T-helper 9 cell (primary cell): Measurements from ENCODE around the gene ATAD5.
"Not testable (repeated sequence)": the region's sequence is repeated elsewhere in the genome, so short reads cannot be mapped to it uniquely, and the experiment has no call there.

Experiments used
- DNase-seq: peaks from one replicate; pipeline ENCODE4 v3.0.0-alpha.2; 2020

The ATAD5 gene

DNA sequence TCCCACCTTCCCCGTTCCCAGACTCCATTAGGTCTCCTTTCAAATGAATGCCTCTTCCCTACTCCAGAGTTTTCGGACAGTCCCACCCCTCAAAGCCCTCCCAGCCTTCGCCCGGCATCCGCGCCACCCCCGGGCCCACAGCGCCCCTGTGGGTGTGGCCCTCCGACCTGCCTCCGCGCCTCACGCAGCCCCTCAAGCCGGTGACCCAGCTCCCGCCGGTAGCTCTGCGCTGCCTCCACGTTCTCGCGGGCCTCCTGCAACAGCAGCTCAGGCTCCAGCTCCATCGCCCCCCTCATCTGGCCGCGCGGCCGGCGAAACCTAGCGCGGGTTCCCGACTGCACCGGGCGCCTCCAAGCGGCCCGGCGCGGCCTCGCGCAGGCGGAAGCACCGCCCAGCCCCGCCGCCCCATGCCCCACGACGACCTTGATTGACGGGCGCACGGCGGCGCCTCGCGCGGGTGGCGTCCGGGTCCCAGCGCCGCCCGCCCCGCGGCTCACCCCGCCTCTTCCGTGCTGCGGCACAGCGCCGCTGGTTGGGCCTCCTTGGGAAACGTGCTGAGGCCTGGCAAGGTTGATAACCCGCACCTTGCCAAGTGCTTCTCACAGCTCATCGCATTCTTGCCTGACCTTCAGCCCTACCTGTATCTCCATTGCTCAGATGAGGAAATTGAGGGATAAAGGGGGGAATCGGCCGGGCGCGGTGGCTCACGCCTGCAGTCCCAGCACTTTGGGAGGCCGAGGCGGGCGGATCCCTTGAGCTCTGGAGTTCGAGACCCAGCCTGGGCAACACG is 7.2 kb upstream of the ATAD5 start, which contains the start of gene CRLF3:
Gene CRLF3 (minus strand): TSS at position 337 of the 790 bp plus-strand sequence. CDS start 41 bp downstream, at position 296.
- peak; percentile 83 for DNase-seq

DNA sequence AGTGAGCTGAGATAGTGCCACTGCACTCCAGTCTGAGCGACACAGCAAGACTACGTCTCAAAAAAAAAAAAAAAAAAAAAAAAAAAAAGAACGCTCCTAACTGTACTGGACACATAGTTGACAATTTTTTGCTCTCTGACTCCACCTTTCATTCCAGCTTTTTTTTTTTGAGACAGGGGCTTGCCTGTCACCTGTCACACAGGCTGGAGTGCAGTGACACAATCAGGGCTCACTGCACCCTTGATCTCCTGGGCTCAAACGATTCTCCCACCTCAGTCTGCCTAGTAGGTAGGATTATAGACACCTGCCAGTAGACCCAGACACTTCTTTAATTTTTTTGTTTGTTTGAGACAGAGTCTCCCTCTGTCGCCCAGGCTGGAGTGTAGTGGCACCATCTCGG is 4.7 kb upstream of the ATAD5 start:
- no peak for DNase-seq

DNA sequence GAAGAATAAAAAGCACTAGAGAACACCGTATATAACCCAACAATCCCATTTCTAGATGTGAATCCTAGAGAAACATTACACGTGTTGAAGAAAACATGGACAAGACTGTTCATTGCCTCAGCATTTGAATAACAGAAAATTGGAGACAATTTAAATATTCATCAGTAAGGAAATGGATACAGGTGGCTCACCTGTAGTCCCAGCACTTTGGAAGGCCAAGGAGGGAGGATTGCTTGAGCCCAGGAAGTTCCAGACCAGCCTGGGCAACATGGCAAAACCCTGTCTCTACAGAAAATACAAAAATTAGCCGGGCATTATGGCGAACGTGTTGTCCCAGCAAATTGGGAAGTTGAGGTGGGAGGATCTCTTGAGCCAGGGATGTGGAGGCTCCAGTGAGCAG is 2.7 kb upstream of the ATAD5 start:
- DNase-seq = no peak

DNA sequence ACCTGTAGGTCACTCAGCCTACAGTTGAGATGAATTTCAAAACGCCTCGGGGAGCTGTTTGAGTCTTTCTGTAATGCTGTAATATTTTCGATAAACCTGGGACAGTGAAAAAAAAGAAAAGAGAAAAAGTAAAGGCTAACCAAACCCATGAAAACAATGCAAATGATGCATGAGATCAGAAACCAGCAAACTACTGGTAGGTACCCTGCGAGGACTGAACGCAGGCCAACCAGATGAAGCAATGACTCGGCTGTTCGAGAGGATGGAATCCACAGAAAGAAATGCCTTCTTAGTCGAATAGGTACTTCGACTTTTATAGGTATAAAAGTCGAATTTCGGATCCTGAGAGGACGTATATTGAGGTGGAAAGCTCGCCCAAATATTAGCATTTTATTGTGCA is 509 bp upstream of the ATAD5 start:
- no peak for DNase-seq

DNA sequence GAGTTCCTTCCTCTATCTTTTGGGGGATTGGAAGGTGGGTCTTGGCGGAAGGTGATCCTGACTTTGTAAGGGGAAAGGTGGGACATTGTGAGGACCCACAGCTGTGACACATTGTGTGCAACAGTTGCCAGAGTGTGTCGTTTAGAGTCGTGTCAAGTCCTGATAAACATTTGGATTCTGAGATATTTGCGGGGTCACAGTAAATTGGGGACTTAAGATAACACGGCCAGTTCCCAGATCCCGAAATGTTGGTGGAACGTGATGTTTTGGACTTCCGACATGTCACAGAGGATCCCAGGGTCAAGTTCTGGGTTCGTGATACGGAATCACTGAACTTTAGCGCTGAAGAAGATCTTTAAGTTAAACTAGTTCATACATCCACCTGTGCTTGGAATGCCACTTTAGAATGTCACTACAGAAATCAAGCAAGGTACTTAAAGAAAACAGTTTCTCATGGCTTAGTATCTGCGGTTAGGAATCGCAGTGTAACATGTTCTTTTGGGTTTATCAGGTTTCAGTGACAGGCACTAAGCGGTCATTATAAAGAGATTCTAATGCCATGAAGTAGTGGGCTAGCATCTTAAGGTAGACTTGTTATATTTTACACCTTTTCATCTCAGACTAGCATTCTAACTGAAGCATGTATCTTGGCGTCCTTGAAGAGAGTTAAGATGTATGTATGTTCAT is 815 bp downstream of the ATAD5 start:
- no peak for DNase-seq

DNA sequence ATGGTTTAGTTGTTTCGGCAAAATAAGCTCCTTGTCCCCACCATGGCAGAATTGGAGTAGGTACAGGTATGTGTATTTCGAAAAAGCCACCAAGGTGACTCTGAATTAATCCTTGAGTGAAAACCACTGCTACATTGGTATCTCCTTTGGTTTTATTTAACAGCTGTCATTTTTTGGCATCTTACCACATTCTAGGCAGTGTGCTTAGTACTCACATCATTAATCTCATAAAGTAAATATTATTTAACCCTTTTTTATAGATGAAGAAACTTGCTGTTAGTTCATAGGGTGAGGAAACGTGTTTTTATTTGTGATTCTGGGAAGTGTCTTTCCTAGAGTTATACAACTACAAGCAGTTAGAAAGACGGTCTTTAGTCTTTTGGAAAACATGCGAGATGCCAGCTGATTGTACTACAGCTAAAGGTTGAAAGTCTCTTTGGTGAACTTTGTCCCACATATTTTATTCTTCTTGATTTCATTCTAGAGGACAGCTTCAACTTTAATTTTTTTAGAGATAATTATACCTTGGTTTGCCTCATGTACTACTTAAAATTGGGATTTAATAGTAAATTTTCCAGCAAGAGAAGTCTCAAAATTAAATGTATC is 6.5 kb downstream of the ATAD5 start:
- no peak for DNase-seq

DNA sequence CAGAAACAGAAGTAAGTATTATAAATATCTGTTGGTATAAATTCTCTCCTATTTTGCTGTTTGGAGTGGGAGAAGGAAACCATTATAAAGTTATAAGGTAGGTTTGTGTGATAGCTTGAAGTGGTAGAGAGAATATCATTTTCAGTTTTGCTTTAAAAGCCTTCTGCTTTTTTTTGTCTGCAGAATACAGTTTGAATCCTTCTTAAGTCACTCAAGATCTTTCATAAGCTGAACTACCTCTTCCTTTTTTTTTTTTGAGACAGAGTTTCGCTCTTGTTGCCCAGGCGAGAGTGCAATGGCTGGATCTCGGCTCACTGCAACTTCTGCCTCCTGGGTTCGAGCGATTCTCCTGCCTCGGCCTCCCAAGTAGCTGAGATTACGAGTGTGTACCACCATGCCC is 9.0 kb downstream of the ATAD5 start:
- DNase-seq = no peak

DNA sequence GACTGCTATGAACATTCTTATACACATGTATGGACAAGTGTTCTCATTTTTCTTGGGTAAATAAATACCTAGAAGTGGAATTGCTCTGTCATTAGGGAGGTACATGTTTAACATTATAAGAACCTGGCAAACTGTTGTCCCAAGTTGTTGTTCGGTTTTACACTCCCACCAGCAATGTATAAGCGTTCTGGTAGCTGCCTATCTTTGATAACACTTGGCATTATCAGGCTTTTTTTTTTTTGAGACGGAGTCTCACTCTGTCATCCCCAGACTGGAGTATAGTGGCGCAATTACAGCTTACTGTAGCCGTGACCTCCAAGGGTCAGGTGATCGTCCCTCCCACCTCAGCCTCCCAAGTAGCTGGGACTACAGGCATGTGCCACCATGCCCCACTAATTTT is 16.3 kb downstream of the ATAD5 start:
- DNase-seq = no peak

DNA sequence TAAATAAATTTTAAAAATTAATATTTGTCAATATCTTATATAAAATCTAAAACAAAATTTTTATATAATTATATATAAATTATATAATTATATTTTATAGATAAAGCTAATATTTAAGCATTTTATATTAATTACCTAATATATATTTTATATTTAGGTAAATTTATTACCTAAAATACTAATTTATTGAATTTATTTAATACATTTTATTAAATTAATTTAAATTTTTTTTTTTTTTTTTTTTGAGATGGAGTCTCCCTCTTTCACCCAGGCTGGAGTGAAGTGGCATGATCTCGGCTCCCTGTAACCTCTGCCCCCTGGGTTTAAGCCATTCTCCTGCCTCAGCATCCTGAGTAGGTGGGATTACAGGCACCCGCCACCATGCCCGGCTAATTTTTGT is 22.4 kb downstream of the ATAD5 start:
- no peak for DNase-seq

DNA sequence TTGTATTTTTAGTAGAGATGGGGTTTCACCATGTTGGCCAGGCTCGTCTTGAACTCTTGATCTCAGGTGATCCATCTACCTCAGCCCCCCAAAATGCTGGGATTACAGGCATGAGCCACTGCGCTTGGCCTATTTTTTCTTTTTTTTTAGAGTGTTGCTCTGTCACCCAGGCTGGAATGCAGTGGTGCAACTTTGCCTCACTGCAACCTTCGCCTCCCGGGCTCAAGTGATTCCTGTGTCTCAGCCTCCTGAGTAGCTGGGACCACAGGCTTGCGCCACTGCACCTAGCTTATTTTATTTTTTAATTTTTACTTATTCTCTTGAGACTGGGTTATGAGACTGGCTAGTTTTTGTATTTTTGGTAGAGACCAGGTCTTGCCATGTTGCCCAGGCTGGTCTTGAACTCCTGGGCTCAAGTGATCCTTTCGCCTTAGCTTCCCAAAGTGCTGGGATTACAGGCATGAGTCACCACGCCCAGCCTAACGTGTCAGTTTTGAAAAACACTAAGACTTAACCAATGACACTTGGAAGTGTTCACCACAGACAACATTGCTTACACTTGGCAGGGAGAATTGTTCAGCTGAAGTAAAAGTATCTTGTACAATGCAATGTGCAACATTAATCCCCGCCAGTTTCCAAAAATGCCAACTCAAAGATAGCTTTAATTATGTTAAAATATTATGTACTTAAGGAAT is 26.9 kb downstream of the ATAD5 start:
- no peak for DNase-seq

DNA sequence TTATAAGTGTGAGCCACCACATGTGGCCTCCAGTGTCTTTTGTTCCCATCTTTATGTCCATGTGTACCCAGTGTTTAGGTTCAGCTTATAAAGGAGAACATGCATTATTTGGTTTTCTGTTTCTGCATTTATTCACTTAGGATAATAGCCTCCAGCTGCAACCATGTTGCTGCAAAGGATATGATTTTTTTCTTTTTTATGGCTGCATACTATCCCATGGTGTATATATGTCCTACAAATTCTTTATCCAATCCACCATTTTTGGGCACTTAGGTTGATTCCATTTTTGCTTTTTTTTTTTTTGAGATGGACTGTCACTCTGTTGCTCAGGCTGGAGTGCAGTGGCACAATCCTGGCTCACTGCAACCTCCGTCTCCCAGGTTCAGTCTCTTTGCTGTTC is 32.9 kb downstream of the ATAD5 start:
- no peak for DNase-seq

DNA sequence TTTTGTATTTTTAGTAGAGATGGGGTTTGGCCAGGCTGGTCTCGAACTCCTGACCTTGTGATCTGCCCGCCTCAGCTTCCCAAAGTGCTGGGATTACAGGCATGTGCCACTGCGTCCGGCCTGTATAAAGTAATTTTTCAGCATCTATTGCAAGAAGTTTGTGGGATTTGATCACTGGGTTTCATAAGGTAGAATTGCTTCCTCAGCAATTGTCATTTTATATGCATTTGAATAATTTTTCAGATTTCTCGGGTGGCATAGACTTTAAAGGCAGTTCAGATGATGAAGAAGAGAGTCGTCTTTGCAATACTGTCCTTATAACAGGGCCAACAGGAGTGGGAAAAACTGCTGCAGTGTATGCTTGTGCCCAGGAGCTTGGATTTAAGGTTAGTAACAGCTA is 37.2 kb downstream of the ATAD5 start:
- no peak for DNase-seq

DNA sequence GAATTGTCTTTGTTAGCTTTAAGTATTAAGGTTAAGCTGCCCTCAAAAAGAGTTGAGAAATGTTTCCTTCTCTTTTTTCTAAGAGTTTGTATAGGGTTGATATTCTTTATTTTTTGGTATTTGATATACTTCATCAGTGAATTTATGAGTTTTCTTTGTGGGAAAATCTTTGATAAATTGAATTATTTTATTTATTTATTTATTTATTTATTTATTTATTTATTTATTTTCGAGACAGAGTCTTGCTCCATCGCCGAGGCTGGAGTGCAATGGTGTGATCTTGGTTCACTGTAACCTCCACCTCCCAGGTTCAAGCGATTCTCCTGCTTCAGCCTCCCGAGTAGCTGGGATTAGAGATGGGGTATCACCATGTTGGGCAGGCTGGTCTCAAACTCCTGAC is 54.4 kb downstream of the ATAD5 start:
- DNase-seq = no peak

DNA sequence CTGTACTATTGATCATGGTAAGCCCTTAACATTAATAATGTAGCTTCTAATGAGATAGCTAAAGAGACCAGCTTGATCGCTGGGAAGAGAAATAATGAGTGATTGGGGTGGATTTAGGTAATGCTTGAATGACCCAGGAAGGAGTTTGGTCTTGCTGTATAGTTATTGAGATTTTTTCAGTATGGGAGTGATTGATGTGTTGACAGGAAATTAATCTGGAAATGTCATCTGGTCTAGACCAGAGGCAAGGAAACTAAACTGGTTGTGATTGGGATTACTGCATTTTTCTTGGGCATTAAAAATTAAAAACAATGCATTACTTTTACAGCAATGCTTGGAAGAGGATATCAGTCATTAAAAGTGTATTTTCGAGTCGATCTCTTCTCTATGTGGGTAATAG is 62.5 kb downstream of the ATAD5 start:
- no peak for DNase-seq

DNA sequence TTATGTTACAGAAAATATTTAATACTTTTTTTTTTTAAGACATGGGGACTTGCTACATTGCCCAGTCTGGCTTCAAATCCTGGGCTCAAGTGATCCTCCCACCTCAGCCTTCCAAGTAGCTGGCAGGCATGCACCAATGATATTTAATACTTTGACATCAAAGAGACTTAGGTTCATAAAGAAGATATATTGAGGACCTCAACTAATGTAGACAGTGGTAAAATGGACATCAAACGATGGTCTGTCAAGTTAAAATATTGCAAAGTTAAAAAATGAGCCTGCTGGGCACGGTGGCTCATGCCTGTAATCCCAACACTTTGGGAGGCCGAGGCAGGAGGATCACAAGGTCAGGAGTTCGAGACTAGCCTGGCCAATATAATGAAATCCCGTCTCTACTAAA is 65.5 kb downstream of the ATAD5 start:
- no peak for DNase-seq

DNA sequence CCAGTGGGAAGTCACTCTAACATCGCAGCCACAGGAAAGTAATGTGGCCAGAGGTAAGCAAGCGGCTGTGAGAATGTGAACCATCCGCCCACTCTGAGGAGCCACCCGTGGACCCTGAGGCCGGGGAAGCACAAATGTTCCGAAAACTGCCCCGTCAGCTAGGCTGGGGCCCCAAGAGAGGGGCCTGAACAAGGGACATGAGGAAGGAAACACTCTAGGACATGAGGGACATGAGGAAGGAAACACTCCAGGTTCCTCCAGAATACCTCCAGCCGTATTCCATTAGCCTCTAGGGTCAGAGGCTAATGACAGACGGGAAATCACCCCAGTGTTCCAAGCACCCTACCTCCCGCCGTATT is 74.0 kb downstream of the ATAD5 start:
- no peak for DNase-seq

DNA sequence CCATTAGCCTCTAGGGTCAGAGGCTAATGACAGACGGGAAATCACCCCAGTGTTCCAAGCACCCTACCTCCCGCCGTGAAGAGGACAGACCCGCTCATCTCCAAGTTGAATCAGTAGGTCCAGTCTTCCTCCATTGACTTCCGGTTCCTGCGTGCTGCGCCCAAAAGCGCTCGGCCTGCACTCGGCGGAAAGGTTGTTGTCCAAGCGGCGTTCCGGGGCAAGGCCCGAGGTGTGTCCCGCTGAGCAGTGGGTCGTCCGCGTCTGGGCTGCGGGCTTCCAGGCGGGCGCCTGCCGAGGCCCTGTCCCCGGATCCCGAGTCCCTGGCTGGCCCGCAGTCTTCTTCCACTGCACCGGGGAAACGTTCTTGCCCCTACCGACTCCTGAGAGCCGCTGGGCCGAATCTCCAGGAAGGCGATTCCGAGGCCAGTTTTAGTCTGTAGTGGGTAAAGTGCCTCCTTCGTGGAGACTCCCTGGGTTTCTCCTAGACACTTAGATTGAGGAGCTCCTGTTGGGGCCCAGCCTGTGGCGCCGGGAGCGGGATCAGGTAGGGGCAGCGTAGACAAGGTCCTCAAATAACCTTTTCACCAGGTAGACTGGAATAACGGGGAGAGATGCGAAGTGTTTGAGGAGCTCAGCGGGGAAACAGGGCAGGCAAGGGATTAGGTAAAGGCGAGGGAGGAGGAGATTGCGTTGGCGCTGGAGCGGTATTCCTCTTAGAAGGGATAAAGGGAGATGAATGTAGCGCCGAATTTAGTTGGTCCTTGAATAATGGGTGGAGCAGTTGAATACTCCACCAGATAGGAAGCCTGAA is 74.5 kb downstream of the ATAD5 start, which contains the start of gene TEFM:
Gene TEFM (minus strand): TSS at position 138 of the 811 bp plus-strand sequence. CDS start 40 bp downstream, at position 98.
- peak; percentile 71 for DNase-seq

DNA sequence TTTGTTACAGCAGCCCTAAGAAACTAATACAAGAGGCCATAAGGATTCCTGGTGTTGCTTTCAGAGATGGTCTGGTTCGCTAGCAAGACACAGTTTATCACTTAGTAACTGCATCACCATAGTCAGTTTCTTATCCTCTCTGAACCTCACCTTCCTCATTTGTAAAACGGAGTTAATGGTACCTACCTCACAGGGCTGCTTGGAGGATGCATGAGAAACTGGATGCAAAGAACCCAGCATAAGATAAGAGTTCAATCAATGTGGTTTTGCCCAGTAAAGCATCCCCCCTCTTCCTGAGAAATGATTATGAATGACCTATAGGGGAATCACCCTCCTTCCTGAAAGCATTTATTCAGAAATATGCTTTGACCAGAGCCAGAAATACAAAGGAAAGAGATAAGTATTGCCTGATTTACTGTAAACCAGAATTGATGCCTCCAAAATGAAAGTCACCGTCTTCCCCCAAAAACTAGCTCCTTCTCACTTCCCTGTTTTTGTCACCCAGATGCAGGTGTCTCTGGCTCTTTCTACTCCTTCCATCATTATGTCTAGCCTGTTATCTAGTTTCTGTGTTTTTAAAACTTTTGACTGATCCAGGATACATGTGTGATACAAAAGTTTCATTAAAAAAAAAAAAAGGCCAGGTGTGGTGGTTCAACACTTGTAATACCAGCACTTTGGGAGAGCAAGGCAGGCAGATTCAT is 77.1 kb downstream of the ATAD5 start:
- DNase-seq = no peak

DNA sequence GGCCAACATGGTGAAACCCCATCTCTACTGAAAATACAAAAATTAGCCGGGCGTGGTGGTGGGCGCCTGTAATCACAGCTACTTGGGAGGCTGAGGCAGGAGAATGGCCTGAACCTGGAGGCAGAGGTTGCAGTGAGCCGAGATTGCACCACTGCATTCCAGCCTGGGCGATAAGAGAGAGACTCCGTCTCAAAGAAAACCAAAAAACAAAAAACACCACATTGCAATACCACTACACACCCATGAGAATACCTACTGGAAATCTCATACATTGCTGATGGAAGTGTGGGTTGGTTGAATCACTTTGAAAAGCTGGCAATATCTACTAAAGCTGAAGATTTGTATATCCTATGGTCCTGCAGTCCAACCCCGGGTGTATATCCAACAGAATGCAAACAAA is 78.4 kb downstream of the ATAD5 start:
- not testable (repeated sequence) for DNase-seq

DNA sequence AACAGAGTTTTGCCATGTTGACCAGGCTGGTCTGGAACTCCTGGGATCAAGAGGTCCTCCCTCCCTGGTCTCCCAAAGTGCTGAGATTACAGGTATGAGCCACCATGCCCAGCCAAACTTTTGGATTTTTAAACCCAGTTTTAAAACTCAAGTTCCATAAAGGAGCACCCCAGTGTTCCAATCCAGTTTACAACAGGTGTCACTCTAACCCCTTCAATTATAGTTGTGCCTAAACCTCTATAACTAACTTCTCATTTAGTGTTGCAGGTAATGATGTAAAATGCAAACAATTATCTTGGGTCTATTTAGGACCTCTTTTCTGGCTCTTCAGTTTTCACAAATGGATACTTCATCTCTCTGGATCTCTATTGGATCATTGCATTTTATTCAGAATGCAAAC is 82.2 kb downstream of the ATAD5 start:
- no peak for DNase-seq

DNA sequence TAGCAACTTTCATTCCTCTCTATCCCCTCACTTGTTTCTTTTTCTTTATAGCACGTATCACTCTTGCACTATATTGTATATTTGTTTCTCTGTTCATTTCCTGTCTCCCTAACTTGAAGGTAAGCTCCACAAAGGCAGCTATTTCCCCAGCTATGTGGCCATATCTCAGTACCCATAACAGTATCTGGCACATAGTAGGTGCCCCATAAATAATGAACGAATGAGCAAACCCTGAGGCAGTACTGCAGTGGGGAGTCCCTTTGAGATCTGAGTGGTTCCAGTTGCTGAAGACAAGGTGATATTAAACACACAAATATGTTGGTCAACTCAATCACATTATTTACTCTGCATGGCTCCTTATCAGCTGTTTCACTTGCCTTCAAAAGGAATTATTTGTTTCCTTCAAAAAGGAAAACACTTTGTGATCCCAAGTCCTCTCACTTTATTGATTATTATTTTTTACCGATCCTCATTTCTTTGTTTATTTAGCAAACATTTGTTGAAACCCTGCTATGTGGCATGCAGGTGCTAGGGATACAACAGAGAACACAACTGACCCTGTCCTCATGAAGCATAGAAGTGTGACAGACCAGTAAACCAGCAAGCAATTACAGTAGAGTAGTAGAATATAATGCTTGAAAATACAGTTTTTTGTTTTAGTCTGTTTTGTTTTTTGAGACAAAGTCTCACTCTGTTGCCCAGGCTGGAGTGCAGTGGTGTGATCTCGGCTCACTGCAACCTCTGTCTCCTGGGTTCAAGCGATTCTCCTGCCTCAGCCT is 84.3 kb downstream of the ATAD5 start:
- no peak for DNase-seq
